UCSD-AML1 (cell line): ENCODE results near the gene EIF4A2.
A peak's percentile ranks its signal among the peaks of the same experiment; 100 is the strongest.

Experiments used
- DNase-seq: peaks from one replicate; lab custom pipeline; 2025; ENCODE audit not compliant: unreplicated experiment; lab: John Stamatoyannopoulos, UW

EIF4A2 gene

DNA sequence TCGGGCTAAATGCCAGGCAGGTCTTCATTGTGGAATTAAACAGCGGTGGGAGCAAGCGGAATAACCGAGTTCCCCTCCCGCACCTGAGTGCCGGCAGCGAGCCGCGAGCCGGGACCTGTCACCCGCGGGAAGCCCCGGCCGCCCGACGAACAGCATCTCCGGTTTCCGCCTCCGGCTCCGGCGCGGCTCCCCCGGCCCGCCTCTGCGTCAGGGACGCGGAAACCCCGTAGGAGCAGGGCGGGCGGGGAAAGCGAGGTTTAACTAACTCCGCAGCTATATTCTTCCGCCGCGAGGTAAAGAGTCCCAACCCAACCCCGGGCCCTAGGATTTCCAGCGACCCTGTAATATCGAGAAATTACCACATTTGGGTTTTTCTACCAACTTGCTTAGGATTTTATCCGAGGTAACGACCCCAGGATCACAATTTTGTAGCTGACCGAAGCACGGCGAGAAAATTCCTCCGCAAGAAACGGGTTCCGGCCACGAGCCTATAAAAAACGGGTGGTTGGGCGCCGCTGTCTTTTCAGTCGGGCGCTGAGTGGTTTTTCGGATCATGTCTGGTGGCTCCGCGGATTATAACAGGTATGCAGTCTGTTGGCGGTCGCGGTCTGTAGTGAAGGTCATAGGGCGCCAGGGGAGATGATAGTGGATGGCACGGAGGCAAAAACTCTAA, at the start of gene EIF4A2:
Gene EIF4A2 (plus strand): TSS at position 520 of the 673 bp plus-strand sequence. CDS start 34 bp downstream, at position 554.
- DNase-seq = peak; percentile 90

DNA sequence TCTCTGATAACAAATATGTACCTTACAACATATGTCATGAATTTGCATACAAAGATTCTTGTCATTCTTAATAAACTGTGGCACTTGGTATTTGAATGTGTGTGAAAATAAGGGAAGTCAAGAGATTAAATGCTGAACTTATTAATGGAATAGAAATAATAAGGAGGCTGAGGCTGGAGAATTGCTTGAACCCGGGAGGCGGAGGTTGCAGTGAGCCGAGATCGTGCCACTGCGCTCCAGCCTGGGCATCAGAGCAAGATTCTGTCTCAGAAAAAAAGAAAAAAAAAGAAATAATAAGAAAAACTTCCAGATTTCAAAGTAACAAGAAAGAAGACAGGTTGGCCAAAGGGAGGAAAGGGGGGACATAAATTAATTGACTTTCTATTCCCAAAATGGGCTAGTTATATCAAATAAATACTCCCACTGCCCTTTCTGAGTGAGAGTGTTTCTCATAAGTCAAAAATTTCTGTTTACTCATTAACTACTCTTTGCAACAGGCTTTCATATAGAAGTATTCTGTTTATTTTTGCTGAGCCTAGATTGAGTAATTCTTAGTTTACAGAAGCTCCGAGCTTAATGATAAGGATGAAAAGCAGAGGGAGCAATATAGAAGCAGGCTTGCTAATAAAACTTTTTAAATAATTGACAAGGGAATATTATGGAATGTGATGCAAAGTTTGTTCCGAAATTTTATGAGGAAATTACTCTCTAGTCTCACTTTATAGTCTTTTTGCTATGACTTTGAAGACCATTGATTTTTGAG, 40.6 kb upstream of the EIF4A2 start:
- no peak for DNase-seq

DNA sequence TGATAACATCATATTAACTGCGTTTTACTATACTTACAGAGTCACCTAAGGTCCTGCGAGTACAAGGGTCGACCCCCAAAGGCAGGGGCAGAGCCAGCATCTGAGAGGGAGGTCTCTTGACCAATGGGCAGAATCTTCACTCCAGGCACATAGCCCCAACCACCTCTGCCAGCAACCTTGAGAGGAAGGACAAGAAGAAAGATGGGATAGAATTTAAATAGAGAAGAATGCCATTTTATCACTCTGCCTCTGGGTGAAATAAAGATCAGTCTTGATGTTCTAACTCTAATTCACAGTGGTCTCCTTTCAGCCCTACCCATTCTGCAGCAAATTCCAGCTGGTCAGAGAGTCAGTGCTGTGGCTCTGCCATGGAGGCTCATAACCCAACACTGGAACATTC, 39.7 kb upstream of the EIF4A2 start:
- no peak for DNase-seq

DNA sequence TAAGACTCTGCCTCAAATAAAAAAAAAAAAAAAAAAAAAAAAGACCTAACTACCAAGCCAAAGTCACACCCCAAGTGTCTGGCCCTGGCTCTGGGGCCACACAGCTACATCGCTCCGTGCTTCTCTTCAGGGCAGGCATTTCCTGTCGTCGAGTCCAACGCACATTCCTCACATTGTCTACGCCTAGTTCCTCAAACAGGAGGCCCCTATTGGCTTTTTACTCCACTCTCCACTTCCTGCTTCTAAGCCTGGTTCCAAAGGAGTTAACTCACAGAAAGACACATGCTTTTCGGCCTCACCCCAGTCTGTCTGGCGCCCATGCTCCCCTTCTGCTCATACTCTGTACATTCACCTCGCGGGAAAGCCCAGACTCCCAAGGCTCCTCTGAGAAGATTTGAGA, 37.4 kb upstream of the EIF4A2 start:
- peak; percentile 55 for DNase-seq

DNA sequence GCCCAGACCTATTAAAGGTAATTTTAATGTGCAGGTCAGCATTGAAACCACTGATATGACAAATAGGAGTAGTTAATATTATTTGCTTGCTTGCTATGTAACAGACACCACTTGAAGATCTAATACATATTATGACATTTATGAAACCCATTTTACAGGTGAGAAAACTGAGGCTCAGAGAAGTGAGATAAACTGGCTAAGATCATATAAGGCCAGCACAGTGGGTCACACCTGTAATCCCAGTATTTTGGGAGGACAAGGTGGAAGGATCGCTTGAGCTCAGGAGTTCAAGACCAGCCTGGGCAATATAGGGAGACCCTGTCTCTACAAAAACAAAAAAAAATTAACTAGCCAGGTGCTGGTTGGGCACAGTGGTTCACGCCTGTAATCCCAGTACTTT, 33.1 kb upstream of the EIF4A2 start:
- DNase-seq = no peak

DNA sequence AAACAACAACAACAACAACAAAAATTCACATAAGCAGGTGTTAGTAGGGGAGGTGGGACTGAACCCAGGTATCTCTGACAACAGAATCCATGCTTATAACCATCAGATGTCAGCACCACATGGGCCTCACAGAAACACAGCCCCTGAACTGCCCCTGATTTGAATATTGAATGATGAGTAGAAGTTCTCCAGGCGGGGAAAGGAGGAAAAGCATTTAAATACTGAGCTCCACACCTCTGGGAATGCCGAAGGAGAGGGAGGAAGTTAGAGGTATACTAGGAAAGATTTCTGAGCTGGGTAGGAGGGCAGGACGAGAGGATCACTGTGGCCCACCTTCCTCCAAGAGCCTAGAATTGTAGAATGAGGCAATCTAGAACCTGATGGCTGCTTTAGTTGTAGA, 31.9 kb upstream of the EIF4A2 start:
- no peak for DNase-seq

DNA sequence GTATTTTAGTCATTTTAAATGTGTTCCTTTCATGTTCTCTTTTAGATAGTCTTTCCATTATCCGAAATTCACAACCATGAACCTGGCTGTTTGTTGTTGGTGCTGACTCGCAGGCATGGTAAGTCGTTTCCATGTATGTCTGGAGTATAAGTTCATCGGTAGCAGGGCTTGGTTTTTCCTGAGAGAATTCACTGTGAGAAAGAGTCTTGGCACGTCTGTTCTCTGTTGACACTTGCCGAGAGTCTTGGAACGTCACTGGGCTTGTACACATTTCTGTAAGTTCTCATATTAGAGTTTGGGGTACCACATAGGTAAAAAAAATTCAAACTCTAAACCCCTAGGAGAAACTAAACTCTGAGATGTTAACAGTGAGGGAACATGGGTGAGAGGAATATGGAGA, 29.4 kb upstream of the EIF4A2 start:
- no peak for DNase-seq

DNA sequence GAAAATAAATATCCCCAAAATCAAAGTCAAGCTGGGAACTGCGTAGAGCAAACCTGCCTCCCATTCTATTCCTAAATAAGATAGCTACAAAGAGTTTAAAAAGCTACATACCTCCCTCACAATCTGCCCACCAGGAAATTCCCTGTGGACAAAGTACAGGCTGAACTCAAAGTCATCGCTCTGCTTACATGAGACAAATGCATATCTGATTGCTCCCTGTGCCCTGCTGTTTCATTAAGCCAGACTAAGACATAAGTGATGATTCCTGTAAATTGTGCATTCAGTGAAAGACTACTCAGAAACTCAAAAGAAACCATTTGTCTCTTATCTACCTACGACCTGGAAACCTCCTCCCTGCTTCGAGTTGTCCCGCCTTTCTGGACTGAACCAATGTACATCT, 28.5 kb upstream of the EIF4A2 start:
- no peak for DNase-seq

DNA sequence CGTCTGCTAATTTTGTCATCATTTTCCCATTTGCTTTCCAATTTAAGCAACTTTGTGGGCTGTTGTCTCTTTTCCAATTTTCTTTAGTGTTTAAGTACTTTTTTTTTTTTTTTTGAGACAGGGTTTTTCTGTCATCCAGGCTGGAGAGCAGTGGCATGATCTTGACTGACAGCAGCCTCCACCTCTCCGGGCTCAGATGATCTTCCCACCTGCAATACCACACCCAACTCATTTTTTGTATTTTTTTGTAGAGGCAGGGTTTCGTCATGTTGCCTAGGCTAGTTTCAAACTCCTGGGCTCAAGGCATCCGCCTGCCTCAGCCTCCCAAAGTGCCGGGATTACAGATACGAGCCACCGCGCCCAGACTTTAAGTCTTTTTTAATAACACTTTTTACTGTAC, 26.2 kb upstream of the EIF4A2 start:
- DNase-seq = no peak

DNA sequence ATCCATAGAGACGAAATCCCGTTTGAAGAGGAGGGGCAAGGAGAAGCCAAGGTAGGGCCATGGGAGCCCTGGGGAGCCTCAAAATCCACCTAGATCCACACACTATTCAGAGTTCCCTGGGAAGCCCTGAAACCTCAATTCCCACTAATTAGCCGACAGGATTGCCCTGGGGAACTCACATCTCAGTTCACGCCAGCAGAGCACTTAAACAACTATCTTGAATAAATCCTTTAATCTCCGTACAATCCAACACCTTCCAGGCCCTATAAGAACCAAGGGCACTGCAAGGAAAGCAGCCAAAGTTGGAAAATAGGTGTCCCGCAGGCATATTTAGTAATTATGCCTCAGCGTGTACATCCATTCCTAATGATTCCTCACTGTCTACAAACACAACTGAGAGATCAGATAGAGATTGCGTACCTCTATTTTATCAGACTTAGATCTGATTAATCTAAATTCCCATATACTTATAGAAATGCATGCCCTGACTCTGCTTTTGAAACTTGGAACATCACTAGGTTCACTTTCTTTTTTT, 25.6 kb upstream of the EIF4A2 start:
- no peak for DNase-seq

DNA sequence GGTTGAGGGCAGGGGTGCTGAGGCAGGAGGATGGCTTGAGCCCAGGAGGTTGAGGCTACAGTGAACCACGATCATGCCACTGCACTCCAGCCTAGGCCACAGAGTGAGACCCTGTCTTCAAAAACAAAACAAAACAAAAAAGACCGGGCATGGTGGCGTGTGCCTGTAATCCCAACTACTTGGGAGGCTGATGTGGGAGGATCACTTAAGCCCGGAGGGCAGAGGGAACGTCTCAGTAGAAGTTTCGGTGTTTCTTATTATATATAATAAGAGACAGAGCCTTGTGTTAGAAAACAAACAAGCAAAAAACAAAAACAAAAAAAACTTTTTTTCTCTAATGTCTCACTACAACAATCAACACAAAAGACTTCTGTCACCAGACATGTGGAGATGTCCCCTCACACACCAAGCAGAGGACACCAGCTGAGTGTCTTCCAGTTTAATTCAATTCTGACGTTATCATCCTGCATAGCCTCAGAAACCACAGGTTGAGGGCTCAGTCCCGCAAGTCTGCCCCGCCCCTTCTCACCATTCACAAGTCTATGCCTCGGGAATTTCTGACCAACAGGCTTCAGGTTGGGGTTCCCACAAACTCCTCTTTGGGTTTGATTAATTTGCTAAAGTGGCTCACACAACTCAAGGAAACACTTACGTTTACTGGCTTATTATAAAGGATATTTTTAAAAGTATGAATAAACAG, 24.0 kb upstream of the EIF4A2 start:
- no peak for DNase-seq

DNA sequence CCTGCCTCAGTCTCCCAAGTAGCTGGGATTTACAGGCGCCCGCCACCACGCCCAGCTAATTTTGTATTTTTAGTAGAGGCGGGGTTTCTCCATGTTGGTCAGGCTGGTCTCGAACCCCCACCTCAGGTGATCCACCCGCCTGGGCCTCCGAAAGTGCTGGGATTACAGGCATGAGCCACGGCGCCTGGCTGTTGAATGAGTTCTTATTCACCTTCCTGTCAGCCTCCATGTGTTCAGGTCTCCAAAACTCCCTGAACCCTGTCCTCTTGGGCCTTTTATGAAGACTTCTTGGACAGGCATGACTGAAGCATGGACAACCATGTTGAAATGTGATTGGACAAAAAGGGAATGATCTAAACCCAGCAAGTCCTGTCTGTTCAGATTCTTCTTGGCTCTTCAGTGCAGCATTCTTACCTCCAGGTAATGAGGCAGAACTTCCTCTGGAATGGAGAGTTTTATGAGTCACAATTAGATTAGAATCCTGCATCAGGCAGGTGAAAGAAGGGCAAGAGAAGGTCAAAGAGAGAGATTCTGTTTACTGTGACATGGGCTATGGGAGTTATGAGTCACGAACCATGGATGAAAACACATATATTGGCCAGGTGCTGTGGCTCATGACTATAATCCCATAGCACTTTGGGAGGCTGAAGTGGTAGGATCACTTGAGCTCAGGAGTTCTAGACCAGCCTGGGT, 23.1 kb upstream of the EIF4A2 start:
- no peak for DNase-seq

DNA sequence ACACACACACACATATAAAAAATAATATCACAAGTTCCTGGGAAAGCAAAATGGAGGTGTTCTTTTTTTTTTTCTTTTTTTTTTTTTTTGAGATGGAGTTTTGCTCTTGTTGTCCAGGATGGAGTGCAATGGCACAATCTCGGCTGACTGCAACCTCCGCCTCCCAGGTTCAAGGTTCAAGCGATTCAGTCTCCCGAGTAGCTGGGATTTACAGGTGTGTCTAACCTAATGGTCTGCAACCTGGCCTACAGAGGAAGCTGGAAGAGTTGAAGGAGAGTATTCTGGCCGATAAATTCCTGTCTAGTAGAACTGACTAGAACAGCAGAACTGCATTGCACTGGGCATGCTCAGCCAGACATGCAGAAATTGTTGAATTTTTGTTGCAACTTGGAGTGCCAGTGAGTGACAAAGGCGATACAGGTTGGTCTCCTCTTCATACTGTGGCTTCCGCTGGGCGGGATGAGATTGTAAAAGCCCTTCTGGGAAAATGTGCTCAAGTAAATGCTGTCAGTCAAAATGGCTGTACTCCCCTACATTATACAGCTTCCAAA, 22.4 kb upstream of the EIF4A2 start:
- no peak for DNase-seq

DNA sequence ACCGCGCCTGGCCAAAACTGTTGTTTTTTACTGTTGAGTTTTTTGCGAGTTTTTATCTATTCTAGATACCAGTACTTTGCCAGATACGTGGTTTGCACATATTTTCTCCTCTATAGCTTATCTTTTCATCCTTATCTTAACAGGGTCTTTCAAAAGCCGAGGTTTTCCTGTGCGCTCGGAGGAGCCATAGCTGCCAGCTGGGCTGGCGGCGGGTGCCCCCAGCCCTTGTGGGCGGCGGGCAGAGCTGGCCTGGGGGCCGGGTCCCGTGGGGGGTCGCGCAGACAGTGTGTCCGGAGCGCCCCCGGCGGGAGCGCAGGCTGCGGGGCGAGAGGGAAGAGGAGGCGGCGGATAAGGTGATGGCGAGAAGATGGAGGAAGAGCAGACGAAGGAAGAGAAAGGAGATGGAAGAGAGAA, 11.1 kb upstream of the EIF4A2 start:
- no peak for DNase-seq

DNA sequence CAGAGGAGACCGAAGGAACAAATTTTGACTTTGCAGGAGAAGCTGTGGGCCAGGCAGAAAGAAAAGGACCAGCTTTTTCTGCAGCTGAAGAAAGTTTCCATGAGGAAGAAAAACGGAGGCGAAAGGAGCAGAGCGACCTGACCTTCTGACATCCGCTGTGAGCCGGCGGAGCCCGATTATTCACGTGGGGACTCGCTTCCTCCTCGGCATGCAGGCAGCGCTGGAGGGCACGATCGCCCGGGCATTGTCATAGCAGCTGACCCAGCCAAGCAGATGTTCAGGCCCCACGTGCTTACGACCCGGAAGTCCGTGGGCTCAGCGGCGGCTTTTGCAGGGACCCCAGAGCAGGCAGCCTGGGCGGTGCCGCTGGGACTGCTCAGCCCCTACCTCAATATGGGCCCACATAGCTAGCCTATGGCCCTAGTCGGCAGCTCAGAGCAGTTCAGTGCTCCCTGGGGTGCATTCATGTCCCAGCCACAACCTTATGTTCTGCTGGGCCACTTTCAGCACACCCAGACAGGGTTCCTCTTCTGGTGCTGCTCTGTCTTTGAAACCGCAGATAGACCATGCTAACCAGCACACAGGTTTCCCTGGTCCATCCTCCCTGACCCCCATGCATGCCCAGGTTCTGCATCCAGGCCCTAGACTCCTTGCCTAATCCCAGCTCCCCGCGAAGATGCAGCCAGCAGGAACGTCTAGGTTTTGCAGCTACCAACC, 10.5 kb upstream of the EIF4A2 start:
- no peak for DNase-seq

DNA sequence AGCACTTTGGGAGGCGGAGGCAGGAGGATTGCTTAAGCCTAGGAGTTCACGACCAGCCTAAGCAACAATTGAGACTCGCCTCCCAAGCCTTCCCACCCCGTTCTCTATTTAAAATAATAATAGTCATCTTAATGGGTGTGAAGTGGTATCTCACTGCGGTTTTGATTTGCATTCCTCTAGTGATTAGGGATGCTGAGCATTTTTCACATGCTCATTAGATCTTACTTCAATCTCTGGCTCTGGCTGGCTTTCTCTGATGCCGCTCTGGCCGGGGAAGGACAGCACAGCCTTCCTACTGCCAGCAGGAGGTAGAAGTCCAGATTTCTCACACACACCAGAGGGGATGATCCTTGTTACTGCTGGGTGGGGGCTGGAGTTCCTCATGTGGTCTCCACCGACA, 7.4 kb upstream of the EIF4A2 start:
- DNase-seq = no peak

DNA sequence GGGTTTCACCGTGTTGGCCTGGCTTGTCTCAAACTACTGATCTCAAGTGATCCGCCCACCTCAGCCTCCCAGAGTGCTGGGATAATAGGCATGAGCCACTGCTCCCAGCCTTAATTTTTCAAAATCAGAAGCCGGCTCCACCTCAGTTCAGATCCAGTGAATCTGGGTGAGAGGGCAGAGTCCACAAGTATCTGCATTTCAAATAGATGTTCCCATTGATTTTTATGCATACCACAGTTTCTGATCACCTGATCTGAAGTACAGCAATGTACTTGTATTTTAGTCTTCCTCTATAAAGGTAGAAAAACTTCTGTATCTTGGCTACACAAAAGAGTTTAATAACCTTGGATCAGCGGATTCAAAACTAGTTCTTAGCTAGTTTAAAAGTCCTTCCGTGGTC, 4.2 kb upstream of the EIF4A2 start:
- no peak for DNase-seq

DNA sequence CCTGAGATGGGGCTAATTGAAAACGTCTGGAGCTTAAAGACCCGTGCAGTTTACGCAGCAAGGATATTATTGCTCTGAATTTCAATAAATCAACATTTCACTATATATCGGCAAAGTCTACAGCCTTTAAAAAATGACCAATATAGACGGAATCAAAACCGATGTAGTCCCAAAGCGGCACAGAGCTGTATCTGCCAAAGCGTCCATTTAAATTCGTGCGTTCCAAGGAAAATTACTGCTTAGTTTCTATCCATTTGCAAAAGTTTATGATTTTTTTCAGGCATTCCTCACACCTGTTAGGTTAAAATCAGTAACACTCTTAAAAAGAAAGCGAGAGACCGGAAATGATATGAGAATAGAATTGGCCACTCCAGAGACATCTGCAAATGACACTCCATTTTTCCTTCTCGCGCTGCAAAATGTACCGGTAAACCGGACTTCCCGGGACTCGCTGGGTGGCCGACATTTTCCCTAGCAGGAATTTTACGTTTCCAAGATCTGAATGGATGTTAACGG, 777 bp upstream of the EIF4A2 start:
- no peak for DNase-seq

DNA sequence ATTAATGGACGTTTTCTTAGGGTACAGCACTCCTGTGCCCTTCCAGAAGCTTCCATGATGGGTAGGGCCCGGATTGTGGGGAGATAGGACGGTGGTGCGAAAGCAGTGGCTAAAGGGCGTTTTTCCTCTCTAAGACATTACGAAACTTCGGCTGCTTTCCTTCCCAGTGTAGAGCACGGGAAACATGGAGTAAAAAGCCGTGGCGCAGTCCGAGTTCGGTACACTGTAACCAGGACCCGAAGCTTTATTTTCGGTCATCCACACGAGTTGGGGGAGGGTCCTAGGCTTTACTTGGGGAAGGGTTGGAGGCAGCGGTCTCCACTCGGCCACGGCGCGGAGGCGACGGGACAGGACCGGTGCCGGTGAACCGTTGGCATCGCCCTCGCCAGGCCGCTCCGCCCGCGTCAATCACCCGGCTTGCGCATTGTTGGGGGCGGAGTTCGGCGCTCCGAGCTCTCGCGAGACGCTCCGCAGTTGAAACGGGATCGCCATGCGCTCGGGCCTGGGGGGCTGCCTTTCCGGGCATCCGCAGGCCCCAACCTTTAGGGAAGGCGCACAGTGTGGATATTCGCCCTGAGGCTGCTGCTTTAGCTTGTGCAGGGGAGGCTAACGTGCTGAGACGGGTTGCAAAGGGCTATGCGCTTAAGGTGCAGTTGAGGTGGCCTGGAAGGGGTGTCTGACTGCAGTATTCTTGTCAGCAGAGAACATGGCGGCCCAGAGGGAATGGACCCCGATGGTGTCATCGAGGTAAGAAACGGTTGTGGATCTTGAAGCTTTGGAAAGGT, 546 bp downstream of the EIF4A2 start:
- DNase-seq = peak; percentile 79
